Upper lobe of left lung (tissue), 4 donors: ENCODE data around the gene PITX1.

Experiments used
- POLR2A ChIP-seq, 4 donors: fragments of 450-650 bp; IDR thresholded peaks; one replicate each; pipeline ENCODE4 v1.5.1; 2016 to 2017; ENCODE audit warnings: antibody characterized with exemption in 4 of 4, mild to moderate bottlenecking in 2 of 4
- TF ChIP-seq, protein P1 (sequence below), 6 experiments: fragments of 450-650 bp in 4 of 6; fragments of 200-600 bp in 2 of 6; sonication (generic) in 2 of 6; IDR thresholded peaks; one replicate each; pipeline ENCODE4 v1.5.1; 2016 to 2019; ENCODE audit warnings: antibody characterized with exemption in 6 of 6

DNA sequence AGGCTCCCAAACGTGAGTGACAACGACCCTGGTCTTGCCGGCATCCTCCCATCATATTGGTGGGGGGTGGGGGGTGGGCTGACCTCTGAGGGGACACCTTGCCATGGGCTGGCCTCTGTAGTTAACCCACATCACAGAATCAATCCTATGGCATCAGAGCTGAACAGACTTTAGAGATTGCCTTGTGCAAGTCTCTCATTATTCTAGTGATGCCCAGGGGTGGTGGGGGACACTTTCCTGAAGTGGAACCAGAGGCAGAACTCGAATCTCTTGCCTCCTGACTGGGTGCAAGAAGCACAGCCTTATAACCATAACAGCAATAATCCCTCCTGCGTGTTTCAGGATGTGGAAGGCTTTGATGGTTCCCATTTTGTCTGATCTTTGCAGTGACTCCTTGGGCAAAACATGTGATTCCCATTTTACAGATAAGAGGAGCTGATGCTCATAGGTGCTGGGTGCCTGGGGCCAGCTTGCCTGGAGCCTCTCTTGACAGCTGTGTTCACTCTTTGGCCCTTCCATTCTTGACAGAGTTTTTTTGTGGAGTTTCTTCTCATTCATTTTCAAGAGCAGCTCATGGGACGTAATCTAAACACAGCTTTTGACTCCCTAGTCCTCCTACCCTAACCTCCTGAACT is 18.6 kb upstream of the PITX1 start:
- TF ChIP-seq, protein P1, sequence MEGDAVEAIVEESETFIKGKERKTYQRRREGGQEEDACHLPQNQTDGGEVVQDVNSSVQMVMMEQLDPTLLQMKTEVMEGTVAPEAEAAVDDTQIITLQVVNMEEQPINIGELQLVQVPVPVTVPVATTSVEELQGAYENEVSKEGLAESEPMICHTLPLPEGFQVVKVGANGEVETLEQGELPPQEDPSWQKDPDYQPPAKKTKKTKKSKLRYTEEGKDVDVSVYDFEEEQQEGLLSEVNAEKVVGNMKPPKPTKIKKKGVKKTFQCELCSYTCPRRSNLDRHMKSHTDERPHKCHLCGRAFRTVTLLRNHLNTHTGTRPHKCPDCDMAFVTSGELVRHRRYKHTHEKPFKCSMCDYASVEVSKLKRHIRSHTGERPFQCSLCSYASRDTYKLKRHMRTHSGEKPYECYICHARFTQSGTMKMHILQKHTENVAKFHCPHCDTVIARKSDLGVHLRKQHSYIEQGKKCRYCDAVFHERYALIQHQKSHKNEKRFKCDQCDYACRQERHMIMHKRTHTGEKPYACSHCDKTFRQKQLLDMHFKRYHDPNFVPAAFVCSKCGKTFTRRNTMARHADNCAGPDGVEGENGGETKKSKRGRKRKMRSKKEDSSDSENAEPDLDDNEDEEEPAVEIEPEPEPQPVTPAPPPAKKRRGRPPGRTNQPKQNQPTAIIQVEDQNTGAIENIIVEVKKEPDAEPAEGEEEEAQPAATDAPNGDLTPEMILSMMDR (IDR thresholded peaks at IDR 0.05), result no peak
- TF ChIP-seq POLR2A (IDR thresholded peaks at IDR 0.05), result no peak
